ENCODE results near the gene VAMP8.

- TF ChIP-seq CTCF (IDR thresholded peaks at IDR 0.05; ENCODE audit: low read depth, low read length) = no peak
- no peak for TF ChIP-seq POLR2A (IDR thresholded peaks at IDR 0.05; ENCODE audit: extremely low read depth, insufficient read length)
- no peak for TF ChIP-seq MAX (IDR thresholded peaks at IDR 0.05; ENCODE audit: low read depth, low read length)
These were observed 43.3 kb upstream of the VAMP8 start for GRCh38 chr2:85534099-85534498.
